ENCODE results near the gene KCNN2.
A peak's percentile ranks its signal among the peaks of the same experiment; 100 is the strongest.
"Not testable (repeated sequence)": the region's sequence is repeated elsewhere in the genome, so short reads cannot be mapped to it uniquely, and the experiment has no call there.

Gene KCNN2

GRCh38 chr5:114427204-114427603 is 65.3 kb downstream of the KCNN2 start:
- DNase-seq, result no peak

- DNase-seq, result no peak
Observed at GRCh38 chr5:114430532-114430931, 68.7 kb downstream of the KCNN2 start.

- not testable (repeated sequence) for DNase-seq
Observed at GRCh38 chr5:114432684-114433083, 70.8 kb downstream of the KCNN2 start.

- DNase-seq, result no peak
Observed at GRCh38 chr5:114434396-114435219, 72.7 kb downstream of the KCNN2 start.

- DNase-seq, result no peak
Observed at GRCh38 chr5:114435220-114435481, 73.3 kb downstream of the KCNN2 start.

GRCh38 chr5:114435885-114436299 is 74.0 kb downstream of the KCNN2 start:
- DNase-seq, result no peak

- no peak for DNase-seq
Observed at GRCh38 chr5:114437936-114438335, 76.1 kb downstream of the KCNN2 start.

- no peak for DNase-seq
Observed at GRCh38 chr5:114438471-114438870, 76.6 kb downstream of the KCNN2 start.

GRCh38 chr5:114447084-114447773 is 85.4 kb downstream of the KCNN2 start:
- DNase-seq, result no peak

GRCh38 chr5:114448481-114448880 is 86.6 kb downstream of the KCNN2 start:
- no peak for DNase-seq

GRCh38 chr5:114449860-114450421 is 88.1 kb downstream of the KCNN2 start:
- peak; percentile 18 for DNase-seq

GRCh38 chr5:114450437-114450836 is 88.6 kb downstream of the KCNN2 start:
- DNase-seq, result no peak

GRCh38 chr5:114458726-114459125 is 96.9 kb downstream of the KCNN2 start:
- no peak for DNase-seq

- no peak for DNase-seq
Observed at GRCh38 chr5:114467171-114467570, 105.3 kb downstream of the KCNN2 start.

GRCh38 chr5:114467729-114468128 is 105.9 kb downstream of the KCNN2 start:
- DNase-seq, result no peak

- DNase-seq, result no peak
Observed at GRCh38 chr5:114469372-114469771, 107.5 kb downstream of the KCNN2 start.

- DNase-seq, result no peak
Observed at GRCh38 chr5:114471529-114471928, 109.7 kb downstream of the KCNN2 start.

- DNase-seq, result no peak
Observed at GRCh38 chr5:114473541-114473940, 111.7 kb downstream of the KCNN2 start.

- no peak for DNase-seq
Observed at GRCh38 chr5:114477816-114478334, 116.0 kb downstream of the KCNN2 start.

GRCh38 chr5:114500756-114501155 is 138.9 kb downstream of the KCNN2 start:
- DNase-seq, result no peak

- DNase-seq, result no peak
Observed at GRCh38 chr5:114504560-114504959, 142.7 kb downstream of the KCNN2 start.

- DNase-seq, result no peak
Observed at GRCh38 chr5:114524221-114524620, 162.4 kb downstream of the KCNN2 start.

GRCh38 chr5:114544561-114544960 is 182.7 kb downstream of the KCNN2 start:
- no peak for DNase-seq

All from GOT3 (cell line).